Pulmonary artery endothelial cell (primary cell): ENCODE measurements around the gene SRXN1. TPM values are rescaled to one million over a fixed set of nuclear protein-coding genes. Genes with fewer than 3 reads are reported as not detected.

Experiments
- DNase-seq: peaks from one replicate; pipeline ENCODE4 v3.0.0-alpha.2; 2011; ENCODE audit warnings: low read depth, low spot score
- total RNA-seq: library from RNA; depleted of rRNA; stranded (reverse); fragments of >200 nt; gene quantifications from 2 replicates; pipeline ENCODE4 v1.2.3, GENCODE V29; 2014

Gene SRXN1
- total RNA-seq, 1 donor from 2014 or later: 49.5 TPM

DNA sequence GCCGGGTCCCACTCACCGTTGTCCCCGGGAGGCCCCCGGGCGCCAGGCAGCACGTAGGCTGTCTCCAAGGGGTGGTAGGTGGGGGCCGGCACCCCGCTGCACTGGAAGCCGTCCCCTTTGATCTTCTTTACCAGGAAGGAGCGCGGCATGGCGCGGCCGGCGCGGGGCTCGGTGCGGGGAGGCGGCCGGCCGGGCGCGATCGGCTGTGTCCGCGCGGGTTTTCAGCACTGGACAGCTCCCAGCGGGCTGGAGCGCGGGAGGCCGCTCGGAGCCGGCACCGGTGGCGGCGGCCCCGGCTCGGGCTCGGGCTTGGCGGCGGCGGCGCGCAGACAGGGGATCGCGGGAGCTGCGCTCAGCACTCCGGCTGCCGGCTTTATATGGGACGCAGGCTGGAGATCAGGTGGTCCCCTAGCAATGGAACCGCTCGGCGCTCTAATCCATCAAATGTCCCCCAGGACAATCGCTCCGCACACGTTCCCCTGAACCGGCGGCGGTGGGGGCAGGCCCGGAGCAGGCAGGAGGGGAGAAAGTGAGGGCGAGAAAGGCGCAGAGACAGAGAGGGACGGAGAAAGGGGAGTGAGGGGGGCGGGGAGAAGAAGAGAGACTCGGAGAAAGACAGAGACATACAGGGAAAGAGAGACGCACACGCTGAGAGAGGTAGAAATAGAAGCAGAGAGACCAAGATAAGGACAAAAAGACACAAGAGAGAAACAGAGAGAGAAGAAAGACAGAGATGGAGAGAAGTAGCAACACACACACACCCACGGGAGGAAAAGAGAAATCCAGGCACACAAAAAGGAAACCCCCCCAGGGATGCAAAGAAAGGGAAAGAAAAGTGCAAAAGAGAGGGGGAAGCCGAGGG, 22.7 kb upstream of the SRXN1 start, which contains the start of gene SCRT2:
Gene SCRT2 (minus strand): TSS at position 350 of the 862 bp plus-strand sequence. CDS start 201 bp downstream, at position 149.
- no peak for DNase-seq

- no peak for DNase-seq
These were observed 22.0 kb upstream of the SRXN1 start for GRCh38 chr20:675033-675452.

DNA sequence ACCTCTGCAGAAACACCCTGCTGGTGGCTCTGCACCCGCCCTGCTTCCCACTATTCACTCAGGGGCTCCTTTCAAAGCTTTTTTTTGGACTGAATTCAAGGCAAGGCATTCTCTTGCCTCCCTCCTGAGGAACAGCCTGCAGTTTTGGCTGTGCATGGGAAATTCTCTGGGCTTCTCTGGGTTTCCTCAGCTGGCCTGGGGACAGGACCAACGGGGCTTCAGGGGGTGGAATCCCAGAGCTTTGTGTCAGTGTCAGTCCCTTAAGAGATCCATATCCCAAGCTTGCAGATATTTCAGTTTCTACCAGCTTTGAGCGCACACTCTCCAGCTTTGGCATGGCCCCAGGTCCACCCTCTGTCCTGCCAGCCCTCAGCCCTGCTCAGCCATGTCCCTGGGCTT, 20.6 kb upstream of the SRXN1 start:
- no peak for DNase-seq

DNA sequence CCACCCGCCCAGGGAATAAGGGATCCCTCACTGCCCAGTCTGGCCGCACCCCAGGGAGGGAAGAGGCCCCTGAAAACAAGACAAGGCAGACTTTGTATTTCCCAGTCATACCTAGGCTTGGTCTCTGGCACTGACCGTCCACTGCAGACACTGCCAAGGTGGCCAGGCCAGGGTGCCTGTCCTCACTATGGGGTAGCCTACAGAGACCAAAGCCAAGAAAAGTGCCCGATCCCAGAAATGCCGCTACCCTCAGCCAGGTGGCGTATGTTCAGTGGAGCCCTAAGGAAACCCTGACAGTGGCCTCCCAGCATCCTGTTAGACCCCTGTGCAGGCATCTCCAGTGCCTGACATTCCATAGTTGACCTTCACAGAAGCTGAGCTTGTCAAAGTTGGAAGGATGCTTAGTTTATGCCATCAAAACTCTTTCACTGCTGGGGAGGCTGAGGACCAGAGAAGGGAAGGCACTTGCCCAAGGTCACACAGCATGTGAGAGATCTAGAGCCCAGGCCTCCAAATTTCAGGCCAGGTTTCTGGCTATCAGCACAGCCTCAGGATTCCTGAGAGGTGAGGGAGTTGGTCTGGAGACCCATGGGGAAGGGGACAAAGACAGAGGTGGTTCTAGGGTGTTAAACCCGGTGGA, 20.1 kb upstream of the SRXN1 start:
- no peak for DNase-seq

- no peak for DNase-seq
These were observed 18.4 kb upstream of the SRXN1 start for GRCh38 chr20:671252-672030.

DNA sequence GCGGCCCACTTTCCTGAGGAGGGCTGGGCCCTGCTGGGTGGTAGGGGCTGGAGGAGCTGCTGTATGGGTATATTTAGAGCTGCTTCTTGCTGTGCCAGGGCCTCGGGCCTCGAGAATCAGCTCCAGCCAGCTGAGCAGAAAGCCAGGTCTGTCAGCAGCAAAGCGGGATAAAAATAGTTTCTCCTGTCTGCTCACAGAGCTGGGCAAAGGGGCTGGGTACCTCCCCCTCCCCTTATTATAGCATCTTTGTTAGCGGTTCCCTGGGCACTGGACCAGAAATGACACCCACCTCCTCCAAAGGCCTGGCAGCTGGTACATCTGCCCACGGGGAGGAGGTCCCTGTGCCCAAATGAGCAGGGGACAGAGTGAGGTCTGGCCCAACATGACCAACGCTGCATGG, 16.6 kb upstream of the SRXN1 start:
- no peak for DNase-seq

- DNase-seq: no peak
These were observed 15.6 kb upstream of the SRXN1 start for GRCh38 chr20:668638-669037.

GRCh38 chr20:668050-668449, 15.1 kb upstream of the SRXN1 start:
- no peak for DNase-seq

DNA sequence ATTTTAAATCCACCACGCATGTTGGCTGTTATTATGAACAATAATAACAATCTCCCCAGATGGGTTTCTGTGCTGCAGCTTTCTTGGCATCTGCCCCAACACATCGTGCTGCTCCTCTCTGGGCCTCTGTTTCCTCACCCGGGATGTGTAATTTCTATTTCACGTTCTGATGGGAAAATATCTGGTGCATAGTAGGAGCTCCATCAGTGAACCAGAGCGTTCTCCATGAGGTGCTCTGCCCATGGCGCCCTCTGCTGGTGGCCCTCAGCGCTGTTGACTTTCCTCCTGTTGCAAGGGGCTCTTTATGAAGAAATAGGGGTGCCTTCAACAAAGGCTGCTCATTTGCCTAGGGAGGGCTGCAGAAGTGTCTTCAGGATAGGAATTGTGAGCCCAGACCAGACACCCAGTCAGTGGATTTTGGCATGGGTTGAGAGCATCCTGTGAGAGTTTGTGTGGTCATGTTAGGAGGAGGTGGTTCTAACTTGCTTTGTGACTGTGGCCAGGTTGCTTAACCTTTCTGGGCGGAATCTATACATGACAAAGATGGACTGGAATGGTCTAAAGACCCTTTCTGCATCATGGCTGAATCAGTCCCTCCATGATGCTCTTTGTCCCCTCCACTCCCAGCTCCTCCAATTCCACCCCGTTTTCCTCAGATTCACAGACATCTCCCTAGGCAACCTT, 14.5 kb upstream of the SRXN1 start:
- DNase-seq: no peak

GRCh38 chr20:666877-667276, 13.9 kb upstream of the SRXN1 start:
- no peak for DNase-seq

- DNase-seq: no peak
These were observed 12.3 kb upstream of the SRXN1 start for GRCh38 chr20:665276-665675.

- no peak for DNase-seq
These were observed 11.6 kb upstream of the SRXN1 start for GRCh38 chr20:664576-664975.

DNA sequence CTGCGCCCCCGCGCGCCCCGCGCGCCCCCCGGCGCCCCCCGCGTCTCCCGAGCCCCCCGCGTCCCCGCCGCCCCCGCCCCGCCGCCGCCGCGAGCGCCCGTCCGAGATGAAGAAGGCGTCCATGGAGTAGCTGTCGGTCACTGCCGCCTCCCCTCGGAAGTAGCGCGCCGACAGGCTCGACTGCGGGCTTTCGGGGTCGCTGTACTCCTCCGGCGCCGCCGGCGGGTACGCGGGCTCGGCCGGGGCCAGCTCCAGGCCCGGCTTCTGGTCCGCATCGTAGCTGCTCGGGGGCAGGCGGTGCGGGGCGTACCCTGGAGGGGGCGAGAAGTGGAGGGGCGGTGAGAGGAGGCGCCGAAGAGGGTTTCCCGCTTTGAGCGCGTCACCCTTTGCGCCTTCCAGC, 11.2 kb upstream of the SRXN1 start:
- DNase-seq: no peak

DNA sequence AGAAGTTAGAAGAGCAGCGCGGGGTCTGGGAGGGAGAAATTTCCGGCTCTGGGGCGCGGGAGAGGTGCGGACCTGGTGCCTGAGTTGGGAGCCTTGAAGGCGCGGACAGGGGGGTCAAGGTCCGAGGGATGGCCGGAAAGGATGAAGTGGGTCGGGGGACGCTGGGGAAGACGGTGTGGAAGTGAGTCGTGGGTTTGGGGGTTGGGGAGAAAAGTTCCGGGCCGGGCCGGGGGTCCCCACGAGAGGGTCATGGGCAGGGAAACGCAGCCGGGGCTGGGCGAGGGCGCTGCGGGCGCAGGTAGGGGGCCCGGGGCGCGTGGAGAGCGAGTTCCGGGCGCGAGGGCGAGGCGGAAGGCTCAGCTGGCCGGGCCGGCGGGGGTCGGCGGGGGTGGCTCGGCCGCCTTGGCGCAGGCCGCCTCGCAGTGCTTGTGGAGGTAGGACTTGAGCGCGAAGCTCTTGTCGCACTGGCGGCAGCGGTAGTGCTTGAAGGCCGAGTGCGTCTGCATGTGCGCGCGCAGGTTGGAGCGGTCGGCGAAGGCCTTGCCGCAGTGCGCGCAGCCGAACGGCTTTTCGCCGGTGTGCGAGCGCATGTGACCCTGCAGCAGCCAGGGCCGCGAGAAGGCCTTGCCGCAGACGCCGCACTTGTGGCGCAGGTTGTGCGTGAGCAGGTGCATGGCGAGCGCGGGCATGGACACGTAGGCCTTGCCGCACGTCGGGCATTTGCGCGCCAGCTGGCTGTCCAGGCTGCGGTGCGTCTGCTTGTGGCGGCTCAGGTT, 10.5 kb upstream of the SRXN1 start:
- no peak for DNase-seq

DNA sequence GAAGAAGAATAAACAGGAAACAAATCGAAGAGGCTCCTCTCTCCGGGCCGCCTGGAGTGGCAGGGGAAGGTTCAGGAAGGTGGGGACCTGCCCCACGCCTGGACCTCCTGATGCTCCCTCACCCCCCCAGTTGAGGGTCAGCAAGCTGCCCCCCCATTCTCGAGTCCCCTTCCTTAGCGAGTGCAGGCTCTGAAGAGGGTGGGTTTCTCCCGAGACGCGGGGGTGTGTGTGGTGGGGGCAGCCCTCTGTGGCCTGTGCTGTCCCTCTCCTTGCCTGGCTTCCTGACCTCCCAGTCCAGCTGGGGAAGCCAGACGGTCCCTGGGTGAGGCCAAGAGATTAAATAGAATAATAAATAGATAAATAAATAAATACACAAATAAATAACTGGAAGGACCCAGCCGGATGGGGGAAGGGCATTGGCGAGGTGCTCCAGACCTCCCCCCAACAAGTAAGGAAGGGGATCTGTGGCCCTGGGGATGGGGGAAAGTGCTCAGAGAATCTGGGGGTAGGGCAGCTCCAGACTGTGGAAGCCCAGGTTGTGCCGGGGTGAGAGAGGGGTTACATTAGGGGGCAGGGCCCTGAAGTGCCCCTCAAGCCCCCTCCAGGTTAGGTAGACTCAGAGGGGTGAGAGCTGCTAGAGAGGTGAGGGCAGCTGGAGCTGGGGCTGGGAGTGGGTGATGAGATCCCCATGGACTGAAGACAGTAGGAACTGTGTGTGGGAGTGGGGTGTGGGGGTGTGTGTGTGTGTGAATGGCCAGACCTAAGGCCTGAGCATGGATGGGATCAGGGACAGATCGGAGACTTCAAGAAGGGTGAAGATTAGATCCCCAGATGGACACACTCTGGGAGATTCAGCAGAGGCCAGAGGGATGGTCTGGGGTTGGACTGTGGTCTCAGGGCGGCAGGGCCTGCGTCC, 9.5 kb upstream of the SRXN1 start:
- no peak for DNase-seq

GRCh38 chr20:661474-662270, 8.7 kb upstream of the SRXN1 start:
- no peak for DNase-seq

DNA sequence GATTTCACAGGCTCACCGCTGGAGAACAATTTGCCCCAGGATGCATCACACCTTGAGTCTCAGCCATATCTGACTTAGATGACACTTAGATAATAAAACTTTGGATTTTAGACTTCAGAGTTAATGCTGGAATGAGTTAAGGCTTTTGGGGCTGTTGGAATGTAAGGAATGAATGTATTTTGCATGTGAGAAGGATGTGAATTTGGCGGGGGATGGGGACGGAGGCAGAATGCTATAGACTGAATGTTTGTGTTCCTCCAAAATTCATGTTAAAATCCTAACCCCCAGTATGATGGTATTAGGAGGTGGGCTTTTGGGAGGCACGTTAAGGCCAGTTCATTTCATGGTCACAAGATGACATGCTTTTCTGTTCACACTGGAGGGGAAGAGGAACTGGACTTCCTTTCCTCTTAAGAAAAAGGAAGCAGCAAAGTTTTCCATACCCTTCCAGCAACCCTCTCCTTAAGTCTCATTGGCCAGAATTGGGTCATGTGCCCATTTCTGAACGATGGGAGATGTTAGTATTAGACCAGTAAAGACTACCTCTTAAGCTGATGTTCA, 5.8 kb upstream of the SRXN1 start:
- DNase-seq: no peak

GRCh38 chr20:658202-658601, 5.2 kb upstream of the SRXN1 start:
- no peak for DNase-seq
